GM23338 (cell line): ENCODE results near the gene GATAD2A. TPM values are rescaled to one million over a fixed set of nuclear protein-coding genes. Genes with fewer than 3 reads are reported as not detected.

Source experiments
- ATAC-seq: fragments of 200-7000 bp; cut with Tn5 transposase; 3 replicates; pipeline ENCODE4 v1.9.1; 2020
- DNase-seq: peaks from one replicate; pipeline ENCODE4 v3.0.0-alpha.2; 2015; ENCODE audit warnings: low spot score
- H2AFZ ChIP-seq: fragments of 200-600 bp; sonication (generic); 2 replicates; pipeline ENCODE4 v1.8.0; 2016; ENCODE audit warnings: antibody characterized with exemption, mild to moderate bottlenecking, moderate library complexity
- H3F3A ChIP-seq: fragments of 200-600 bp; sonication (generic); replicated peaks from 2 replicates; pipeline ENCODE4 v1.8.0; 2017; ENCODE audit warnings: antibody characterized with exemption, mixed run types, low read depth
- H3K27ac ChIP-seq: fragments of 200-600 bp; sonication (generic); 2 replicates; pipeline ENCODE4 v1.6.1; 2016; ENCODE audit warnings: low read depth
- H3K27me3 ChIP-seq: fragments of 200-600 bp; sonication (generic); 2 replicates; pipeline ENCODE4 v1.8.0; 2016; ENCODE audit warnings: mild to moderate bottlenecking, mixed run types, moderate library complexity; ENCODE audit not compliant: insufficient read depth
- H3K36me3 ChIP-seq: fragments of 200-600 bp; sonication (generic); 2 replicates; pipeline ENCODE4 v1.8.0; 2016; ENCODE audit warnings: mild to moderate bottlenecking; ENCODE audit not compliant: insufficient read depth
- H3K4me1 ChIP-seq: fragments of 200-600 bp; sonication (generic); 2 replicates; pipeline ENCODE4 v1.8.0; 2016; ENCODE audit warnings: mild to moderate bottlenecking, moderate library complexity; ENCODE audit not compliant: insufficient read depth
- H3K4me2 ChIP-seq: fragments of 200-600 bp; sonication (generic); 2 replicates; pipeline ENCODE4 v1.7.1; 2017; ENCODE audit warnings: mixed run types
- H3K4me3 ChIP-seq: fragments of 200-600 bp; sonication (generic); 2 replicates; pipeline ENCODE4 v1.6.1; 2016; ENCODE audit warnings: mixed run types
- H3K79me2 ChIP-seq: fragments of 200-600 bp; sonication (generic); replicated peaks from 2 replicates; pipeline ENCODE4 v1.8.0; 2017; ENCODE audit warnings: mild to moderate bottlenecking; ENCODE audit not compliant: insufficient read depth
- H3K9me2 ChIP-seq: fragments of 200-600 bp; sonication (generic); 2 replicates; pipeline ENCODE4 v1.8.0; 2017; ENCODE audit not compliant: insufficient read depth
- H4K20me1 ChIP-seq: fragments of 200-600 bp; sonication (generic); replicated peaks from 2 replicates; pipeline ENCODE4 v1.8.0; 2017; ENCODE audit warnings: mild to moderate bottlenecking; ENCODE audit not compliant: insufficient read depth
- H3K27ac Mint-ChIP-seq: 2 replicates; pipeline ENCODE4 v1.8.0; 2020; ENCODE audit warnings: inconsistent platforms, mild to moderate bottlenecking, moderate library complexity, mixed read lengths
- H3K27me3 Mint-ChIP-seq: 3 replicates; pipeline ENCODE4 v1.8.0; 2022; ENCODE audit warnings: low read depth, mild to moderate bottlenecking, moderate library complexity, mixed read lengths, inconsistent platforms; ENCODE audit not compliant: insufficient read depth, poor library complexity
- H3K36me3 Mint-ChIP-seq: 3 replicates; pipeline ENCODE4 v1.8.0; 2021; ENCODE audit warnings: low read depth, mild to moderate bottlenecking, inconsistent platforms, moderate library complexity, mixed read lengths
- H3K4me1 Mint-ChIP-seq: 3 replicates; pipeline ENCODE4 v1.8.0; 2020; ENCODE audit warnings: mild to moderate bottlenecking, inconsistent platforms, mixed read lengths
- H3K4me3 Mint-ChIP-seq: 3 replicates; pipeline ENCODE4 v1.8.0; 2021; ENCODE audit warnings: moderate library complexity, mild to moderate bottlenecking, inconsistent platforms, mixed read lengths
- H3K9me3 Mint-ChIP-seq: 3 replicates; pipeline ENCODE4 v1.8.0; 2020; ENCODE audit warnings: moderate library complexity, mild to moderate bottlenecking, inconsistent platforms, mixed read lengths
- CREB1 ChIP-seq: fragments of 250-450 bp; sonication (Bioruptor Pico); IDR thresholded peaks from 2 replicates; pipeline ENCODE4 v1.5.0; 2020; ENCODE audit warnings: low read depth, mild to moderate bottlenecking, moderate library complexity
- EZH2 ChIP-seq: fragments of 200-600 bp; sonication (generic); IDR thresholded peaks from one replicate; pipeline ENCODE4 v1.8.0; 2017; ENCODE audit warnings: antibody characterized with exemption, mild to moderate bottlenecking, low read depth; ENCODE audit not compliant: unreplicated experiment
- polyA plus RNA-seq: library from polyadenylated mRNA; unstranded; fragments of >200 nt; fragmentation: Nextera tagmentation; extraction: Ambion mirVana; gene quantifications from 2 replicates; pipeline ENCODE4 v1.2.1, GENCODE V29; 2016
- total RNA-seq: library from RNA; depleted of rRNA; stranded (reverse); fragments of >200 nt; shearing (Covaris generic); gene quantifications from 2 replicates; pipeline ENCODE4 v1.2.3, GENCODE V29; 2014
- TF ChIP-seq, protein P1 (sequence below): fragments of 250-450 bp; sonication (Bioruptor Pico); IDR thresholded peaks from 2 replicates; pipeline ENCODE4 v1.5.0; 2020; ENCODE audit warnings: mild to moderate bottlenecking, moderate library complexity
- TF ChIP-seq, protein P2 (sequence below), 2 experiments: fragments of 200-600 bp in 1 of 2; sonication (generic) in 1 of 2; conservative IDR thresholded peaks; 2 replicates each; pipeline versions ENCODE4 v1.5.1 to v1.6.1; 2016 to 2017; ENCODE audit warnings: antibody characterized with exemption in 2 of 2, low read depth in 2 of 2, mild to moderate bottlenecking in 2 of 2, moderate library complexity in 1 of 2

GATAD2A gene
- total and polyA plus RNA-seq, 2 experiments from 2014 or later, result 40.0 to 151 TPM

DNA sequence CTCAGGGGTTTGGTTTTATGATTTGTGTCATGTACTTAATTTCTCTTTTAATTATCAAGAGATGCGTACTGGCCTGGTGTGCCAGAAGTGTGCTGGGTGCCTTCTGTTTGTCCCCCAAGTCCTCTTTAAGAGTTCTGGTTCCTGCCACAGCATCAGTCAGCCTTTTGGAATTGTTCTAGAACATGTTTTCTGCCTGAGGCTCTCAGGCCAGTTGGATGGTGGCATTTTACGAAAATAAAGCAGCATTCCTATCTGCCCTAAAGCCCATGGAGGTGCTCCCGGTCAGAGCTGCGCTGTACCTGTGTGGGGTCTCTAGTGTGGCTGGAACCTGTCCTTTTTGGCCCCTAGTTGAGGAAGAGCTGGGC, 55.8 kb downstream of the GATAD2A start (continued):
- TF ChIP-seq, protein P1, sequence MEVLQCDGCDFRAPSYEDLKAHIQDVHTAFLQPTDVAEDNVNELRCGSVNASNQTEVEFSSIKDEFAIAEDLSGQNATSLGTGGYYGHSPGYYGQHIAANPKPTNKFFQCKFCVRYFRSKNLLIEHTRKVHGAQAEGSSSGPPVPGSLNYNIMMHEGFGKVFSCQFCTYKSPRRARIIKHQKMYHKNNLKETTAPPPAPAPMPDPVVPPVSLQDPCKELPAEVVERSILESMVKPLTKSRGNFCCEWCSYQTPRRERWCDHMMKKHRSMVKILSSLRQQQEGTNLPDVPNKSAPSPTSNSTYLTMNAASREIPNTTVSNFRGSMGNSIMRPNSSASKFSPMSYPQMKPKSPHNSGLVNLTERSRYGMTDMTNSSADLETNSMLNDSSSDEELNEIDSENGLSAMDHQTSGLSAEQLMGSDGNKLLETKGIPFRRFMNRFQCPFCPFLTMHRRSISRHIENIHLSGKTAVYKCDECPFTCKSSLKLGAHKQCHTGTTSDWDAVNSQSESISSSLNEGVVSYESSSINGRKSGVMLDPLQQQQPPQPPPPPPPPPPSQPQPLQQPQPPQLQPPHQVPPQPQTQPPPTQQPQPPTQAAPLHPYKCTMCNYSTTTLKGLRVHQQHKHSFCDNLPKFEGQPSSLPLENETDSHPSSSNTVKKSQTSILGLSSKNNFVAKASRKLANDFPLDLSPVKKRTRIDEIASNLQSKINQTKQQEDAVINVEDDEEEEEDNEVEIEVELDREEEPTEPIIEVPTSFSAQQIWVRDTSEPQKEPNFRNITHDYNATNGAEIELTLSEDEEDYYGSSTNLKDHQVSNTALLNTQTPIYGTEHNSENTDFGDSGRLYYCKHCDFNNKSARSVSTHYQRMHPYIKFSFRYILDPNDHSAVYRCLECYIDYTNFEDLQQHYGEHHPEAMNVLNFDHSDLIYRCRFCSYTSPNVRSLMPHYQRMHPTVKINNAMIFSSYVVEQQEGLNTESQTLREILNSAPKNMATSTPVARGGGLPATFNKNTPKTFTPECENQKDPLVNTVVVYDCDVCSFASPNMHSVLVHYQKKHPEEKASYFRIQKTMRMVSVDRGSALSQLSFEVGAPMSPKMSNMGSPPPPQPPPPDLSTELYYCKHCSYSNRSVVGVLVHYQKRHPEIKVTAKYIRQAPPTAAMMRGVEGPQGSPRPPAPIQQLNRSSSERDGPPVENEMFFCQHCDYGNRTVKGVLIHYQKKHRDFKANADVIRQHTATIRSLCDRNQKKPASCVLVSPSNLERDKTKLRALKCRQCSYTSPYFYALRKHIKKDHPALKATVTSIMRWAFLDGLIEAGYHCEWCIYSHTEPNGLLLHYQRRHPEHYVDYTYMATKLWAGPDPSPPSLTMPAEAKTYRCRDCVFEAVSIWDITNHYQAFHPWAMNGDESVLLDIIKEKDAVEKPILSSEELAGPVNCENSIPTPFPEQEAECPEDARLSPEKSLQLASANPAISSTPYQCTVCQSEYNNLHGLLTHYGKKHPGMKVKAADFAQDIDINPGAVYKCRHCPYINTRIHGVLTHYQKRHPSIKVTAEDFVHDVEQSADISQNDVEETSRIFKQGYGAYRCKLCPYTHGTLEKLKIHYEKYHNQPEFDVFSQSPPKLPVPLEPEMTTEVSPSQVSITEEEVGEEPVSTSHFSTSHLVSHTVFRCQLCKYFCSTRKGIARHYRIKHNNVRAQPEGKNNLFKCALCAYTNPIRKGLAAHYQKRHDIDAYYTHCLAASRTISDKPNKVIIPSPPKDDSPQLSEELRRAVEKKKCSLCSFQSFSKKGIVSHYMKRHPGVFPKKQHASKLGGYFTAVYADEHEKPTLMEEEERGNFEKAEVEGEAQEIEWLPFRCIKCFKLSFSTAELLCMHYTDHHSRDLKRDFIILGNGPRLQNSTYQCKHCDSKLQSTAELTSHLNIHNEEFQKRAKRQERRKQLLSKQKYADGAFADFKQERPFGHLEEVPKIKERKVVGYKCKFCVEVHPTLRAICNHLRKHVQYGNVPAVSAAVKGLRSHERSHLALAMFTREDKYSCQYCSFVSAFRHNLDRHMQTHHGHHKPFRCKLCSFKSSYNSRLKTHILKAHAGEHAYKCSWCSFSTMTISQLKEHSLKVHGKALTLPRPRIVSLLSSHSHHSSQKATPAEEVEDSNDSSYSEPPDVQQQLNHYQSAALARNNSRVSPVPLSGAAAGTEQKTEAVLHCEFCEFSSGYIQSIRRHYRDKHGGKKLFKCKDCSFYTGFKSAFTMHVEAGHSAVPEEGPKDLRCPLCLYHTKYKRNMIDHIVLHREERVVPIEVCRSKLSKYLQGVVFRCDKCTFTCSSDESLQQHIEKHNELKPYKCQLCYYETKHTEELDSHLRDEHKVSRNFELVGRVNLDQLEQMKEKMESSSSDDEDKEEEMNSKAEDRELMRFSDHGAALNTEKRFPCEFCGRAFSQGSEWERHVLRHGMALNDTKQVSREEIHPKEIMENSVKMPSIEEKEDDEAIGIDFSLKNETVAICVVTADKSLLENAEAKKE (CRISPR knock-in tag), result no peak
- TF ChIP-seq EZH2, result no peak

DNA sequence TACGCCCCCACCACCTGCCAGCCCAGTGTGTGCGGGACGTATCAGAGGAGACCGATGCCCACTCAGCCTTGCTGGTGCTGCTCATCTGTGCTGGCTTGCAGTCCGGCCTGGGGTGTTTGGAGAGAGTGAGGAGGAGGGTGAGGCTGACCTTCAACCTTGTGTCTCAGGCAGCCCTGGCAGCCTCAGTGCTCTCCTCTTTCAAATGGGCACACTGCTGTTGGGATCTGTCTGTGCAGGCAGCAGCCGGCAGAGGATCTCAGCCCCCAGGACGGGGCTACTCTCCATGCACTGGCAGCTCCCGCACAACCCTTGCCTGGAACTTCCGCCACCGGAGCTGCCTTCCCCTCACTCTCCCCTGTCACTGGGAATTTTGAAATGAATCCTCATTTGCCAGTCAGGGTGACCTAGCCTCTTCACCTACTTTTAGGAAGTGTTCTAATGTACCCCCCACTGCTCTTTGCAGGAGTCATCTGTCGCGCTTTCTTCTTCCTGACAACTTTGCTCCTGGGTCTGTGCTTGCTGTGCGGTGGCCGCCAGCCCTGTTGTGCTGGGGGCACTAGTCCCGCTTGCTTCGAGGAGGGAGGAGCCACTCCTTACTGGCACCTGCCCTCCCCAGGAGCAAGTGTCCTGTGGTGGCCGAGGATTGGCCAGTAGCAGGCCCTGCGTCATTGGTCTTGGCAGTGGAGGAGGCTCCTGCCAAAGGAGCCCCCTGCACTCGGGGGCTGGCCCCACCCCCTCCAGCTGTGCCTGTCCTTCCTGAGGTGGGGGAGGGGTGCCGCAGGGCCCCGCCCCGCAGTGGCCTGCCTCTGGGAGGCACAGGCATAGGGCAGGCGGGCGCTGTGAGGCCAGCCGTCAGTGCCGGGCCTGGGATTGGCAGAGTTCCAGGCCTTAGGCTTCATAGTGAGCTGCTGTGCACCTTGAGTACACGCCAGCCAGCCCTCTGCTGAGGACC, 56.5 kb downstream of the GATAD2A start:
- ATAC-seq, result peak; percentile 71
- H3K36me3 ChIP-seq, result peaks cover 7% of the 10 kb centered on the region; the same call in 1 of the 2 replicates
- peak overlapping the region; percentile 98 for H3K27ac Mint-ChIP-seq
- H3K36me3 Mint-ChIP-seq, result peaks cover 32% of the 10 kb centered on the region
- H3K27me3 Mint-ChIP-seq, result peaks cover 14% of the 10 kb centered on the region
- H3K79me2 ChIP-seq, result peaks cover 99% of the 10 kb centered on the region
- H3K4me2 ChIP-seq, result peak overlapping the region; percentile 89
- H2AFZ ChIP-seq, result no peak overlapping the region
- peak overlapping the region; percentile 93 for H3K27ac ChIP-seq
- peak overlapping the region; percentile 52 for H3K4me3 ChIP-seq
- H3K4me1 ChIP-seq, result peaks cover 57% of the 10 kb centered on the region
- peaks cover 76% of the 10 kb centered on the region for H3K4me1 Mint-ChIP-seq
- TF ChIP-seq CREB1 (CRISPR knock-in tag), result peak; percentile 70
- TF ChIP-seq, protein P2, sequence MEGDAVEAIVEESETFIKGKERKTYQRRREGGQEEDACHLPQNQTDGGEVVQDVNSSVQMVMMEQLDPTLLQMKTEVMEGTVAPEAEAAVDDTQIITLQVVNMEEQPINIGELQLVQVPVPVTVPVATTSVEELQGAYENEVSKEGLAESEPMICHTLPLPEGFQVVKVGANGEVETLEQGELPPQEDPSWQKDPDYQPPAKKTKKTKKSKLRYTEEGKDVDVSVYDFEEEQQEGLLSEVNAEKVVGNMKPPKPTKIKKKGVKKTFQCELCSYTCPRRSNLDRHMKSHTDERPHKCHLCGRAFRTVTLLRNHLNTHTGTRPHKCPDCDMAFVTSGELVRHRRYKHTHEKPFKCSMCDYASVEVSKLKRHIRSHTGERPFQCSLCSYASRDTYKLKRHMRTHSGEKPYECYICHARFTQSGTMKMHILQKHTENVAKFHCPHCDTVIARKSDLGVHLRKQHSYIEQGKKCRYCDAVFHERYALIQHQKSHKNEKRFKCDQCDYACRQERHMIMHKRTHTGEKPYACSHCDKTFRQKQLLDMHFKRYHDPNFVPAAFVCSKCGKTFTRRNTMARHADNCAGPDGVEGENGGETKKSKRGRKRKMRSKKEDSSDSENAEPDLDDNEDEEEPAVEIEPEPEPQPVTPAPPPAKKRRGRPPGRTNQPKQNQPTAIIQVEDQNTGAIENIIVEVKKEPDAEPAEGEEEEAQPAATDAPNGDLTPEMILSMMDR (conservative IDR thresholded peaks at IDR 0.05; ENCODE audit: low read depth in 2 of 2), result no peak
- H3K27me3 ChIP-seq, result no peaks in the 10 kb centered on the region
- peaks cover 29% of the 10 kb centered on the region for H3F3A ChIP-seq
- H4K20me1 ChIP-seq, result peaks cover 47% of the 10 kb centered on the region
- H3K9me2 ChIP-seq, result no peaks in the 10 kb centered on the region
- peaks cover 16% of the 10 kb centered on the region for H3K9me3 Mint-ChIP-seq
- DNase-seq, result peak; percentile 90
- peak overlapping the region; percentile 69 for H3K4me3 Mint-ChIP-seq
